A549 treated with ZK216348 at 1 μM for 4 hours (cell line): ENCODE data around the gene ARMCX1. TPM values are rescaled to one million over a fixed set of nuclear protein-coding genes. Genes with fewer than 3 reads are reported as not detected.

ENCODE experiments used
- total RNA-seq: library from RNA; stranded (reverse); fragments of 200-300 nt; extraction: Qiagen RNA extraction; gene quantifications from 5 replicates; pipeline ENCODE4 v1.2.3, GENCODE V29; 2022; ENCODE audit warnings: low read depth

Gene ARMCX1
- total RNA-seq = 0.22 to 0.51 TPM (median 0.41 TPM) in 5 replicates

GRCh38 chrX:101550362-101550750, at the start of gene ARMCX1:
Gene ARMCX1, plus strand, starts transcription at chrX:101550547. Its CDS starts 2,384 bp downstream, at chrX:101552931.

Other genes starting within 250 kb of the ARMCX1 start
- gene TIMM8A, start 201.8 kb upstream of the ARMCX1 start, total RNA-seq = 26.1 to 29.0 TPM (median 27.4 TPM) in 5 replicates
- 0.06 to 0.60 TPM (median 0.20 TPM) in 4 of 5 replicates, not detected in the other for gene BTK, start 164.4 kb upstream of the ARMCX1 start, total RNA-seq
- 2,300 to 3,614 TPM (median 2,500 TPM) in 5 replicates for gene RPL36A, start 159.5 kb upstream of the ARMCX1 start, total RNA-seq
- gene GLA, start 142.6 kb upstream of the ARMCX1 start, total RNA-seq = 171 to 203 TPM (median 176 TPM) in 5 replicates
- gene HNRNPH2, start 142.3 kb upstream of the ARMCX1 start, total RNA-seq = 50.5 to 66.5 TPM (median 57.9 TPM) in 5 replicates
- gene ARMCX4, start 65.1 kb upstream of the ARMCX1 start, total RNA-seq = 0.18 to 0.59 TPM (median 0.41 TPM) in 5 replicates
- 40.9 to 49.9 TPM (median 46.4 TPM) in 5 replicates for gene ARMCX6, start 67.5 kb downstream of the ARMCX1 start, total RNA-seq
- gene ARMCX3, start 72.6 kb downstream of the ARMCX1 start, total RNA-seq = 15.9 to 23.5 TPM (median 22.3 TPM) in 5 replicates
- gene ARMCX2, start 109.3 kb downstream of the ARMCX1 start, total RNA-seq = not detected in 5 replicates